GM18868 (cell line): ENCODE results near the gene ASTN2.

Experiments used
- ATAC-seq: cut with Tn5 transposase; IDR thresholded peaks from one replicate; pipeline ENCODE4 v1.9.1; 2021; ENCODE audit warnings: mild to moderate bottlenecking, moderate library complexity; ENCODE audit not compliant: unreplicated experiment

The ASTN2 gene

DNA sequence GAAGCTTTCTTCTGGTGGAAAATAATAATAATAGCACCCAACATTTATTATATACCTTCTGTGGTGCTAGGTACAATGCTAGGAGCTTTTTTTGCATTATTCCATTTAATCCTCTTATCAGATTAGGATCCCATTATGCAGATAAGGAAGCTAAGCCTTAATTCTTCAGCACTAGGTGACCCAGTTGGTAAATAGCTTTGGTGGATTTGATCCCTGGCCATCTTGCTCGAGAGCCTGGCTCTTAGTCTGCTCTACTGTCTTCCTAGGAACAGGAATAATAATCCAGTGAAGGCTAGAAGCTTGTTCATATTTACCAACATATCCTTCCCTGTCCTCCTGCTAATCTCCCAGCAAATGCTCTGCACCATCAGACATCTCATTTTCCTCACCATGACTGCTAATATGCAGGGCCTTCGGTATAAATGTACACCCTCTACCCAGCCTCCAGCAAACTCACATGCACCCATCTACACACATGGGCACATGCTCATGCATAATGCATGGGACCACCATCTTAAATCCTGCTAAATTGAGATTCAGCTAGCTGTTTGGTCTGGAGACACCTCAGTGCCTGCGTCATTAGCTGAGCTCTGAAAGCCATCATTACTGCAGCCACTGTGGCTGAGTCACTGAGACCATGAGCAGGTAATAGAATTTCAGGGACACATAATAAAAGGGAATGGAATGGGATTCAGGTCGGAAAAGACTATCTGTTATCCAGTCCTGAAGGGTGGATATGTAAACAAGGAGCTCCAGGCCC is 640.3 kb downstream of the ASTN2 start:
- ATAC-seq = no peak

DNA sequence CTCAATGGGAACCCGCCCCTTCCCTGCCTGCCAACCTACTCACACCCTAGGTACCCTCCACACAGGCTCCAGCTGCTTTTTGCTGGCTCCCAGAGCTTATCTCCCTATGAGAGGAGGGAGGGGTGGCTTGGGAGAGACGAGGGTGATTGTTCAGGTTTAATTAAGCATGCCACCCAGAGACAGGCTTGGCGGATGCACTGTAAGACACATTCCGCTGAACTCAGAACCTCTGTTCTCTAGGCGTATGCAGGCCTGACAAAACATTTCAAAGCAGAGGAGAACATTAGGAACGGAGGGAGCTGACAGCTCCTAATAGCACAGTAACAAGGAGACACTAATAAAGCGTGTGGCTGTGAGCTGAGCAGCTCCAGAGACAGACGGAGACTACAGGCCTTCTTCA is 647.6 kb downstream of the ASTN2 start:
- no peak for ATAC-seq

GRCh38 chr9:116765011-116765410 is 649.8 kb downstream of the ASTN2 start:
- no peak for ATAC-seq

DNA sequence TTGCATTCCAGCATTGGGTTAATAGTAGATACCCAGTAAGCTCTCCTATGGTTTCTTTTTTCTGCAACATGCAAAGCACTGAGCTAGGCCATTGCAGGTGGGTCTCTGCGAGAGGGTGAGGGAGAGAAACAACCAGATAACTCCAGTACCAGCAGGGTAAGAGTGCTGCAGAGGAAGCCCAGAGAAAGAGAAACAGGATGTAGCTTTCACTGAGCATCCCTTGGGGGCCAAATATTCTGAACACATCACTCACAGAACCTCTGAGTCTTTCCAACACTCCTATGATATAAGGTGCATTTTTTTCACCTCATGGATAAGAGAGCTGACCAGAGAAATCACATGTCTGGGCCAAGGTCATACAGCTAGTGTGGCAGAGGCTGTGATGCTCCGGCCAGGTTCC is 651.1 kb downstream of the ASTN2 start:
- no peak for ATAC-seq

- no peak for ATAC-seq
Measured at GRCh38 chr9:116760636-116761035, 654.2 kb downstream of the ASTN2 start.

DNA sequence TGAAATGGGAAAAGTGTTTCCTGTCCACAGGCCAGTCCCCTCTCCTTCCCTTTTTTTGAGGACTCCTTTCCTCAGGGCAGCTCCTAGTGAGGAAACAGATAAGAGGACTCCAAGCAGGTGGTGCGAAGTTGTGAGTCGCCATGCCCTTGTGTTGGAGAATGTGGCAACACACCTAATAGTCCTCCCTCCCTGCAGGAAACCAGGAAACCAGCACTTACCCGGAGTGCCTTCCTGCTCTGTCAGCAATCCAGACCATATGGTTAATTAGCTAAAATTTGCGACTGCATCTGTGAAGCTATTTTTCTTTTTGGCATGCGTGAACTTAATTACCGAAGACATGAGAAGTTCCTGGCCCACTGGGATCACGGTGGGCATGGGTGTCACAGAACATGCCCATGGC is 657.8 kb downstream of the ASTN2 start:
- ATAC-seq = no peak

- no peak for ATAC-seq
Measured at GRCh38 chr9:116753389-116753788, 661.5 kb downstream of the ASTN2 start.

- no peak for ATAC-seq
Measured at GRCh38 chr9:116750510-116750909, 664.3 kb downstream of the ASTN2 start.

GRCh38 chr9:116749772-116750171 is 665.1 kb downstream of the ASTN2 start:
- ATAC-seq = no peak

DNA sequence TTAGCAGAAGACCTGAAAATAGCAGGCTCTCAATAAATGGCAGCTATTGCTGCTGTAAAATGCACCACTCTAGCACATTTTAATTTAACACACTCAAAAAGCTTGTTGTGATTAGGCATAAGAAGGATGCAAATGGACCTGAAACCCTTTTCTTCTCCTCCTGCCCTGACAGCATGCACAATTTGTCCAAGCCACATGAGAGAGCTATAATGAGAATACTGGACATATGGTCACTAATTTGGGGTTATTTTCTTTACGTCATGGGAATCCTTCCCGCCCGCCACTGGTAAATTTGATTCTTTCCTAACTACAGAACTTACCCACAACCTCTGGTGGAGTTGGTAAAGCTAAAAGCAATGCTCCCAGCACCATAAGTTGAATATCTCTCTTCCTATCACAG is 665.7 kb downstream of the ASTN2 start:
- no peak for ATAC-seq

GRCh38 chr9:116741742-116742141 is 673.1 kb downstream of the ASTN2 start:
- ATAC-seq = no peak

DNA sequence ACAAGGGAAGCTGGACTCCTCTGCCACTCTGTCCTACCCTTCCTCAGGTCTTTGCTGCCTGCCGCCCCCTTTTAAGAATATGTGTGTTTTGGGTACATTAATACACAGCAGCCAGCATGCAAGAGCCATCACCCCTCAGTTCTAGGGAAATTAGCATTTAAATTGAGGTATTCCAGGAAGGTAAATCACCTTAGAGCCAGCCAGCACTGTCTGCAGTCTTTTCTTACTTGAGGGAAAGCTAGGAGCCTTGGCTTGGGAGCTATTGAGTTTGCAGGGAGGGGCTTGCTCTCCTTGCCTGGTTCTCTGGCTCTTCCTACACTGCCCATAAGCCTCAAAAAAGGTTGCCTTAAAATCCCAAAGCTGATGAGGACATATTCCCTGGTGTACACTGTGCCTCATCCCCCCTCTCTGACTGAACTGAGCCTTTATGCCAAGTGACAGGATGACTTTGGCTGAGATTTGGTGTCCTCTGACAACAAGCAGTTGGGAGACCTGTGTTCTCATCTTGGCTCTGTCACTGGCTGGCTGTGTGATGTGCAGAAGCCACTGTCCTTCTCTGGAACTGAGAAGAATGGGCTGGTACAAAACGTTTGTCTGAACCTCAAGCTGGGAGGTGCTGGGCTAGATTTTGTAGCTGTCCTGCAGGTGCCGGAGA is 673.6 kb downstream of the ASTN2 start:
- no peak for ATAC-seq

DNA sequence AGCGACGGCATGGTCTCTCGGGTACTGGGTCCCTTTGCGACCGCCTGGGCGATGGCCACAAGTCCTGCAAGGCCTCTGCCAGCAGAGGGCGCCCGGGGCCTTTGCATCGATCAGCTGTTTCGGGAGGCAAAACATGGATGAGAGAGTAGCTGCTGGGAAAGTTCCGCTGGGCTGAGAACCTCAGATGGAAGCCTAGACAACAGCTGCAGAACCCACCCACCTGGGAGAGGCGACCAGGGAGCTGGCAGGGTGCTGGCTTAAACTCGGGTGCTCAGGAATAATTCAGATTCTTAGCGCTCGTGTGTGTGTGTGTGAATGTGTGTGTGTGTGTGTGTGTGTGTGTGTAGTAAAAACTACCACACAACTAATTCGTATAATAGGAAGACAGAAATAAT is 677.7 kb downstream of the ASTN2 start:
- ATAC-seq = peak; percentile 68

DNA sequence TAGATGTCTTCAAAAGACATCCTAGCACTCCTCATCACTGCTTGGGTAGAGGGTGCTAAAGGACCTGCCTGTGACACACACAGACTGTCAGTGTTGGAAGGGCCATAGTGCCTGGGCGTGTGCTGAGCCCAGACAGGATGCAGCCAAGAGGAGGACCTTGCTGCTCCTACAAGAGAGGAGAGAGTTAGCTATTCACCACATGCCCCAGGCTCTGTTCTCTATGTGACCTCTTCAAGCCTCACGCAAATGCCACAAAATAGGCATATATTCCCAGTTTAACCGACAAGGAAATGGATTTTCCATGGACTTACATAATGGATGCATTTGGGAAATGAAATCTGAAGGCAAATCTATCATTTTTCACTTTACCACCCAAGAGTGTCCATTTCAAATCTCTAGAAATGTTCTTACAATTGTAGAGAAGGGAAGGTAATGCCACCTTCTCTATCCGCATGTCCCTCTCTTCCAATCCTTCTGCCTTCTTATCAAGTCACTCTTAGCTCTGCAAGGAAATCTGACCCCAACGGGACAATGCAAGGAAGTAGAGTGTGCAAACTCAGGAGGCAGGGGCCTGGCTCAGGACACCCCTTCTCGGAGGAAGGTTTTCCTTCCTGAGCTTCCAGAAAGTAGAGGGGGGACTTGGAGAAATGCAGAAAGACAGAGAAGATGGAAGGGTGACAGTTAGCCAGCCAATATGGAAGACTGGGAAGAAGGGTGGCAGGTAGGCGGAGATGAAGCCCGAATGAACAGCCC is 678.3 kb downstream of the ASTN2 start:
- no peak for ATAC-seq

DNA sequence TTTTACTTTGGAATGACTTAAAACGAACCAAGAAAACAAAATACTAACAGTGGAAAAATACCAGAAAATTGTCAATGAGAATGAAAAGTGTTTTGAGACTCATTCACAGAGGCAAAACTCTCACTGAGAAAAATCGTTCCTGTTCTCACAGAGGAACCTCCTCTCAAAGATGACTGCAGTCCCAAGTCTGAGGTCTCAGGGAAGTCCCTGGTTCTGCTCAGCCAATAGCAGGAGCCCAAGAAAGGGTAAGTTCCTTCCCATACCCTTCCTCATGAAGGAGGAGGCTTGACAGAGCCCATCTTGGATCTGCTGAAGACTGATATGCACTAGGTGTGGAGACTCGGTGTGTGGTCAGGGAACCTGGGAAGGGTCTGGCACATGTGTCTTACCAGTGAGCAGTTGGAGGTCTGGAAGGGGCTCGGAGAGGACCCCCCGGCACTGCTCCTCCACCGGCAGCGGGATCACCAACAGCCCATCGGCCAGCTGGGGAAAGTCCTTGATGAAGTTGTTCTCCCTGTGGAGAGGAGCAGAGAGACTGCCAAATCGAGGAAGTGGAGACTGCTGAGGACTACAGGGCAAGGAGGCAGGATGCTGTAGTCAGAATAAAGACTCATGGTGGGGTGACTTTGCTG is 681.7 kb downstream of the ASTN2 start:
- peak; percentile 58 for ATAC-seq

DNA sequence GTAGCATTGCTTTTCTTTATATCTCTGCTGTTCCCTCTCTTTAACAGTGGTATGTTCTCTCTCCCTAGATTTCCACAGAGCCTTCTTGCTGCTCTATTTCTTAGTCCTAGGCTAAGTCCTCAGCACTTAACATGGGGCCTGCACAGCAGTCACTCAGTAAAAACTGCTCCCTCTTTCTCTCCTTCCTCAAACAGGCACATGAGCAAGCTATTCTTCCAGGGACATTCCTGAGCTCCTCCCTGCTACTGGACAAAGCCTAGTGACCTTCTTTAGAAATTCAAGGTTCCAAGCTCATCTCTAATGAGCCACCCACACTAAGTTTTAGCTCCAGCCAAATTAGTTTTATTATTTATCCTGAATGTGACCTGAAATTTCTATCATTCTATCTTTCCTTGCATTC is 688.3 kb downstream of the ASTN2 start:
- ATAC-seq = no peak

DNA sequence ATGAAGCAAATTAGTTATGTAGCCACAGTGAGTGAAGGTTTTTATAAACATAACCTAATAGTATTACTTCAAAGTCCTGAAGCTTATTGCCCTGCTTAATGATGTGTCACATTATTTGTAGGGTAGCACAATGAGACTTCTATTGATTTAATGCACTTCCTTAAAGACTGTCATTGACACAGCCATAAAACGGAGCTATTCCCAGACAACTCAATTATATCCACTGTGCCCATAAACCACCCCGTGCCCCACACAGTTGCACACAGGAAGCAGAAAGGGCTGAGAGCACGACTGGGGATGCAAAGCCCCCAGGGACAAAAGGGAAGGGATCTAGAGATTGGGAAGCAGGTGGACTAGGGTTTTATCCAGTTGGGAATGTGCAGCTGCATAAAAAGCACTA is 690.7 kb downstream of the ASTN2 start:
- no peak for ATAC-seq

GRCh38 chr9:116721944-116722343 is 692.9 kb downstream of the ASTN2 start:
- ATAC-seq = no peak

DNA sequence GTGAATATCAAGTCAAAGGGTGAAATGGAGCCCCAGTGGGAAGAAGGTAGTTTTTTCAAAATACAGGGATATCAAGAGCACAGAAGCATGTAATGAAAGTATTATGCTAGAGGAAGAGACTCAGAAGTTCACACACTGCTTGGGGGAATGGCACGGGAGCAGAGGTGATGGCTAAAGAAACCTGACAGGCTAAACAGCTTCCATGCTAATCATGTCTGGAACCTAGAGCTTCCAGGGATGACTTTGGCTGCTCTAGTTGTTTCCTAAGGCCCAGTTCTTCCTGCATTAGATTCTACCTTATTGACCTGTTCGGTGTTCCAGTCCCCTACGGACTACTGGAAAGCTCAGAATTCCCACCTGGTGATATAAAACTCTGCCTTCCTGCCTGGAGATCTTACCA is 693.4 kb downstream of the ASTN2 start:
- no peak for ATAC-seq

GRCh38 chr9:116720111-116720510 is 694.7 kb downstream of the ASTN2 start:
- ATAC-seq = no peak

- no peak for ATAC-seq
Measured at GRCh38 chr9:116718111-116718510, 696.7 kb downstream of the ASTN2 start.

- ATAC-seq = no peak
Measured at GRCh38 chr9:116717150-116717549, 697.7 kb downstream of the ASTN2 start.
